ENCODE measurements around the gene RAB10.
"Not testable (repeated sequence)": the region's sequence is repeated elsewhere in the genome, so short reads cannot be mapped to it uniquely, and the experiment has no call there.

Gene RAB10

DNA sequence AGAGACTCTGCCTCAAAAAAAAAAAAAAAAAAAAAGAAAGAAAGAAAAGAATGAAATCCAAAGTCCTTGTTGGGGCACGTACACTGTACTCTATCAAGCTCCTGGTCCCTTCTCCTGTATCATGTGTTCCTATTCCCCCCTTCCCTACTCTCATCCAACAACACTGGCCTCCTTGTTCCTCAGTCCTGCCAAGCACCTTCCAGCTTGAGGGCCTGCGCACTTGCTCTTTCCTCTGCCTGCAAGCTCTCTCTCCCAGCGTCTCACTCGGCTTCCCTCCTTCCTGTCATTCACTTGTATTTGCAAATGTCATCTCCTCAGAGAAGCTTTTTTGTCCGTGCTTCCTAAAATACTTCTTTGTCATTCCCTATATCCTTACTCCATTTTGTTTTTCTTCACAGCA lies 40.8 kb upstream of the RAB10 start:
- H3K4me3 ChIP-seq (ENCODE audit: severe bottlenecking) = no peak overlapping the region
- TF ChIP-seq, protein P1, sequence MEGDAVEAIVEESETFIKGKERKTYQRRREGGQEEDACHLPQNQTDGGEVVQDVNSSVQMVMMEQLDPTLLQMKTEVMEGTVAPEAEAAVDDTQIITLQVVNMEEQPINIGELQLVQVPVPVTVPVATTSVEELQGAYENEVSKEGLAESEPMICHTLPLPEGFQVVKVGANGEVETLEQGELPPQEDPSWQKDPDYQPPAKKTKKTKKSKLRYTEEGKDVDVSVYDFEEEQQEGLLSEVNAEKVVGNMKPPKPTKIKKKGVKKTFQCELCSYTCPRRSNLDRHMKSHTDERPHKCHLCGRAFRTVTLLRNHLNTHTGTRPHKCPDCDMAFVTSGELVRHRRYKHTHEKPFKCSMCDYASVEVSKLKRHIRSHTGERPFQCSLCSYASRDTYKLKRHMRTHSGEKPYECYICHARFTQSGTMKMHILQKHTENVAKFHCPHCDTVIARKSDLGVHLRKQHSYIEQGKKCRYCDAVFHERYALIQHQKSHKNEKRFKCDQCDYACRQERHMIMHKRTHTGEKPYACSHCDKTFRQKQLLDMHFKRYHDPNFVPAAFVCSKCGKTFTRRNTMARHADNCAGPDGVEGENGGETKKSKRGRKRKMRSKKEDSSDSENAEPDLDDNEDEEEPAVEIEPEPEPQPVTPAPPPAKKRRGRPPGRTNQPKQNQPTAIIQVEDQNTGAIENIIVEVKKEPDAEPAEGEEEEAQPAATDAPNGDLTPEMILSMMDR (IDR thresholded peaks at IDR 0.05; ENCODE audit: poor library complexity, severe bottlenecking) = no peak
- no peaks in the 10 kb centered on the region for H3K27me3 ChIP-seq (ENCODE audit: insufficient read depth, poor library complexity, severe bottlenecking)
- H3K36me3 ChIP-seq (ENCODE audit: low read depth) = no peaks in the 10 kb centered on the region
- DNase-seq (ENCODE audit: low spot score) = no peak
- no peaks in the 10 kb centered on the region for H3K9me3 ChIP-seq (ENCODE audit: severe bottlenecking)
- no peak overlapping the region for H3K27ac ChIP-seq (ENCODE audit: poor library complexity, severe bottlenecking)
- H3K4me1 ChIP-seq (ENCODE audit: insufficient read depth, poor library complexity, severe bottlenecking) = peaks cover 10% of the 10 kb centered on the region
- ATAC-seq (ENCODE audit: low read depth) = no peak

DNA sequence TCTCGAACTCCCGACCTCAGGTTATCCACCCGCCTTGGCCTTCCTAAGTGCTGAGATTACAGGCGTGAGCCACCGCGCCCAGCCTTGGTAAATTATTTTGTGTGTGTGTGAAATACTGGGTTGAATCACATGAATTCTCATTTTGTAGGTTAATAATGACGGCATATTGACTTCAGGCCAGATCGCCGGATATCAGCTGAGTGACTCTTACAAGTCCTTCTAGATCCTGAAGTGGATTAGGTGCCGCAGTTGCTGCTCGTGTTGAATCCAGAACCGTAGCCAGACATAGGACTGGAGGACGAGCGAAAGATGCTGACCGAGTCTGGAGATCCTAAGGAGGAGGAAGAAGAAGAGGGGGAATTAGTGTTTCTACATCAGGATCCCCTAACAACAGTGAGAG lies 39.4 kb upstream of the RAB10 start:
- ATAC-seq (ENCODE audit: low read depth) (no peak), DNase-seq (ENCODE audit: low spot score) (no peak)
- Histone ChIP-seq H3K27me3 (ENCODE audit: insufficient read depth, poor library complexity, severe bottlenecking) (no peaks in the 10 kb centered on the region), H3K36me3 (ENCODE audit: low read depth) (no peaks in the 10 kb centered on the region), H3K27ac (ENCODE audit: poor library complexity, severe bottlenecking) (no peak overlapping the region), H3K4me3 (ENCODE audit: severe bottlenecking) (no peak overlapping the region), H3K9me3 (ENCODE audit: severe bottlenecking) (no peaks in the 10 kb centered on the region), H3K4me1 (ENCODE audit: insufficient read depth, poor library complexity, severe bottlenecking) (peaks cover 14% of the 10 kb centered on the region)
- TF ChIP-seq, protein P1 (IDR thresholded peaks at IDR 0.05; ENCODE audit: poor library complexity, severe bottlenecking) = no peak

DNA sequence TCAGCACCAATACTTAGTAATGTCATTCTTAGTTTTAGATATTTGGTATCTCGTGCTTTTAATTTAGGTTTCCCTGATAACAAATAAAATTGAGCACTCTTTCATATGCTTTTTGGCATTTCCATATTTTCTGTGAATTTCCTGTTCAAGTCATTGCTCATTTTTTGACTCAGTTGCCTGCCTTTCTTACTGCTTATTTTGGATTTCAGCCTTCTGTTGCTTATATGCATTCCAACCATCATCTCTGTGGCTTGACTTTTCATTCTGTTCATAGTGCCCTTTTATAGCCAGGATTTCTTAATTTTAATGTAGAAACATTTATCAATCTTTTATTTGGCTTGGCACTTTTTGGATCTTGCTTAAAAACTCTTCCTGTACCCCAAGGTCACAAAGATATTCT lies 37.0 kb upstream of the RAB10 start:
- ATAC-seq (ENCODE audit: low read depth) (no peak), DNase-seq (ENCODE audit: low spot score) (no peak)
- no peak overlapping the region for H3K4me3 ChIP-seq (ENCODE audit: severe bottlenecking)
- H3K36me3 ChIP-seq (ENCODE audit: low read depth) = no peaks in the 10 kb centered on the region
- H3K27me3 ChIP-seq (ENCODE audit: insufficient read depth, poor library complexity, severe bottlenecking) = no peaks in the 10 kb centered on the region
- peak overlapping the region; percentile 66 for H3K27ac ChIP-seq (ENCODE audit: poor library complexity, severe bottlenecking)
- peaks cover 23% of the 10 kb centered on the region for H3K4me1 ChIP-seq (ENCODE audit: insufficient read depth, poor library complexity, severe bottlenecking)
- H3K9me3 ChIP-seq (ENCODE audit: severe bottlenecking) = no peaks in the 10 kb centered on the region
- TF ChIP-seq, protein P1 (IDR thresholded peaks at IDR 0.05; ENCODE audit: poor library complexity, severe bottlenecking) = no peak

DNA sequence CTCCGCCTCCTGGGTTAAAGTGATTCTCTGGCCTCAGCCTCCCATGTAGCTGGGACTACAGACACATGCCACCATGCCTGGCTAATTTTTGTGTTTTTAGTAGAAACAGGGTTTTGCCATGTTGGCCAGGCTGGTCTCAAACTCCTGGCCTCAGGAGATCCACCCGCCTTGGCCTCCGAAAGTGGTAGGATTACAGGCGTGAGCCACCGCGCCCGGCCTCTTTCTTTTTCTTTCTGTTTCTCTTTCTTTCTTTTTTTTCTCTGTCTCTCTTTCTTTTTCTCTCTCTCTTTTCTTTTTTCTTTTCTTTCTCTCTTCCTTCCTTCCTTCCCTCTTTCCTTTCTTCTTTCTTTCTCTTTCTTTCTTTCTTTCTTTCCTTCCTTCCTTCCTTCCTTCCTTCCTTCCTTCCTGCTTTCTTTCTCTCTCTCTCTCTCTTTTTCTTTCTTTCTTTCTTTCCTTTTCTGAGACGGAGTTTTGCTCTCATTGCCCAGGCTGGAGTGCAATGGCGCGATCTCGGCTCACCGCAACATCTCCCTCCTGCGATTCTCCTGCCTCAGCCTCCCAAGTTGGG lies 35.0 kb upstream of the RAB10 start:
- ATAC-seq (ENCODE audit: low read depth); H3K4me3 ChIP-seq (ENCODE audit: severe bottlenecking): not testable (repeated sequence)

DNA sequence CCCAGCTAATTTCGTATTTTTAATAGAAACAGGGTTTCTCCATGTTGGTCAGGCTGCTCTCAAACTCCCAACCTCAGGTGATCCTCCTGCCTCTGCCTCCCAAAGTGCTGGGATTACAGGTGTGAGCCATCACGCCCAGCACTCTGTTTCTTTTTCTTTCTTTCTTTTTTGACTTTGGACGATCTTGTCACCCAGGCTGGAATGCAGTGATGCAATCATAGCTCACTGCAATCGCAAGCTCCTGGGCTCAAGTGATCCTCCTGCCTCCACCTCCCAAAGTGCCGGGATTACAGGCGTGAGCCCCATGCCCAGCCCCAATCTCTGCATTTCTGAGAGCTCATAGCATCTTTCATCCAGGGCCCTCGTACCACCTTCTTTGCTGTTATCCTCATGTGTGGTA lies 34.5 kb upstream of the RAB10 start:
- not testable (repeated sequence) for H3K27me3 ChIP-seq (ENCODE audit: insufficient read depth, poor library complexity, severe bottlenecking); H3K9me3 ChIP-seq (ENCODE audit: severe bottlenecking); ATAC-seq (ENCODE audit: low read depth); H3K4me3 ChIP-seq (ENCODE audit: severe bottlenecking); H3K27ac ChIP-seq (ENCODE audit: poor library complexity, severe bottlenecking); DNase-seq (ENCODE audit: low spot score); H3K36me3 ChIP-seq (ENCODE audit: low read depth)
- H3K4me1 ChIP-seq (ENCODE audit: insufficient read depth, poor library complexity, severe bottlenecking) = peaks cover 23% of the 10 kb centered on the region

More for the DNA sequence above, 35.0 kb upstream of the RAB10 start:
- not testable (repeated sequence) for DNase-seq (ENCODE audit: low spot score); H3K27me3 ChIP-seq (ENCODE audit: insufficient read depth, poor library complexity, severe bottlenecking); H3K36me3 ChIP-seq (ENCODE audit: low read depth); H3K9me3 ChIP-seq (ENCODE audit: severe bottlenecking)
- H3K4me1 ChIP-seq (ENCODE audit: insufficient read depth, poor library complexity, severe bottlenecking) = peaks cover 23% of the 10 kb centered on the region
- H3K27ac ChIP-seq (ENCODE audit: poor library complexity, severe bottlenecking) = peak overlapping the region; percentile 66

DNA sequence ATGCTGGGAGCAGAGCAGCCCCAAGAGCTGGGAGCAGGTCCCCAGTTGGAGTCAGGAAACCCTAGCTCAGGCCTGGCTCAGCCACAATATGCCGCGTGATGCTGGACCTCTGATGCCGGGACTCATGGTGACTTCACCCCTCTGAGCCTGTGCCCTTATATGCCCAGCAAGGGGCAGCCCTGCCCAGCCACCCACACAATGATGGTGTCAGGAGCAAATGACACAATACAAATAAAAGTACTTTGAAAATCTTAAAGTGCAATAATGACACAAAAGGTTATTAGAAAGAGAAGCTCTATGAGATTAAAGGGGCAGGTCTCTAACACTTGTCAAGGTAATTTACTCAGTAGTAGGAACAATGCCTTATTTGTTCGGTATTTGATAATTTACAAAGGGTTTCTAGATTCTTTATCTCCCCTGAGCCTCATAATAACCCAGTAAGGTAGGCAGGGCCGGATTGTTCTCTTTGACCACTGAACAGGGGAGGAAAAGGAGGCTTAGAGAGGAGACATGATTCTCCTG lies 33.3 kb upstream of the RAB10 start:
- DNase-seq (ENCODE audit: low spot score) (no peak), ATAC-seq (ENCODE audit: low read depth) (no peak)
- Histone ChIP-seq H3K36me3 (ENCODE audit: low read depth) (no peaks in the 10 kb centered on the region), H3K4me1 (ENCODE audit: insufficient read depth, poor library complexity, severe bottlenecking) (peaks cover 23% of the 10 kb centered on the region), H3K27me3 (ENCODE audit: insufficient read depth, poor library complexity, severe bottlenecking) (no peaks in the 10 kb centered on the region), H3K27ac (ENCODE audit: poor library complexity, severe bottlenecking) (peak overlapping the region; percentile 34), H3K9me3 (ENCODE audit: severe bottlenecking) (no peaks in the 10 kb centered on the region), H3K4me3 (ENCODE audit: severe bottlenecking) (no peak overlapping the region)
- TF ChIP-seq, protein P1 (IDR thresholded peaks at IDR 0.05; ENCODE audit: poor library complexity, severe bottlenecking) = no peak
